CD14-positive monocyte (primary cell): ENCODE data around the gene LY6G5B. TPM values are rescaled to one million over a fixed set of nuclear protein-coding genes. Genes with fewer than 3 reads are reported as not detected.

Experiments used
- DNase-seq, 3 donors: peaks; one replicate each; pipeline ENCODE4 v3.0.0-alpha.2; 2011 to 2022
- H2AFZ ChIP-seq: 2 replicates; pipeline ENCODE4 v1.6.0; 2012; ENCODE audit warnings: mild to moderate bottlenecking, low read depth, low read length, inconsistent platforms; ENCODE audit not compliant: insufficient read depth, poor library complexity, severe bottlenecking
- H3K27ac ChIP-seq, 2 donors: 1 replicate in 1 of 2; 2 replicates in 1 of 2; pipeline ENCODE4 v1.5.1; 2012 to 2013; ENCODE audit warnings: low read length in 2 of 2, control low read depth in 1 of 2, inconsistent platforms in 1 of 2, low read depth in 1 of 2, mild to moderate bottlenecking in 1 of 2
- H3K27me3 ChIP-seq, 2 donors: one replicate each; pipeline versions ENCODE4 v1.6.0 to v1.6.1; 2011 to 2013; ENCODE audit warnings: low read length in 2 of 2; ENCODE audit not compliant: control insufficient read depth in 2 of 2, insufficient read depth in 2 of 2
- H3K36me3 ChIP-seq, 2 donors: replicated peaks in 1 of 2; 1 replicate in 1 of 2; 2 replicates in 1 of 2; pipeline versions ENCODE4 v1.5.1 to v1.6.1; 2012 to 2013; ENCODE audit warnings: low read length in 2 of 2, control low read depth in 1 of 2, inconsistent platforms in 1 of 2, mild to moderate bottlenecking in 1 of 2; ENCODE audit not compliant: insufficient read depth in 2 of 2, control insufficient read depth in 1 of 2
- H3K4me1 ChIP-seq, 2 donors: 1 replicate in 1 of 2; 2 replicates in 1 of 2; pipeline versions ENCODE4 v1.5.1 to v1.6.1; 2012 to 2013; ENCODE audit warnings: low read length in 2 of 2, control low read depth in 1 of 2, inconsistent platforms in 1 of 2, mild to moderate bottlenecking in 1 of 2, moderate library complexity in 1 of 2; ENCODE audit not compliant: insufficient read depth in 2 of 2, control insufficient read depth in 1 of 2
- H3K4me2 ChIP-seq: replicated peaks from 2 replicates; pipeline ENCODE3; 2012; ENCODE audit warnings: low read length, moderate library complexity, mild to moderate bottlenecking; ENCODE audit not compliant: poor library complexity, severe bottlenecking; ENCODE audit errors: extremely low read depth
- H3K4me3 ChIP-seq, 3 experiments: fragments of 200-600 bp in 1 of 3; sonication (generic) in 1 of 3; replicated peaks in 1 of 3; 1 replicate in 2 of 3; 2 replicates in 1 of 3; pipeline ENCODE4 v1.5.1; 2011 to 2013; ENCODE audit warnings: low read length in 3 of 3, mild to moderate bottlenecking in 3 of 3, control low read depth in 2 of 3, low read depth in 2 of 3, inconsistent platforms in 1 of 3, moderate library complexity in 1 of 3
- H3K79me2 ChIP-seq: 2 replicates; pipeline ENCODE4 v1.6.0; 2012; ENCODE audit warnings: mild to moderate bottlenecking, control low read depth, inconsistent platforms, low read length, moderate library complexity; ENCODE audit not compliant: insufficient read depth
- H3K9ac ChIP-seq: 2 replicates; pipeline ENCODE4 v1.6.0; 2017; ENCODE audit warnings: low read length, mild to moderate bottlenecking; ENCODE audit not compliant: insufficient read depth, poor library complexity, severe bottlenecking
- H3K9me3 ChIP-seq, 2 donors: replicated peaks in 1 of 2; 1 replicate in 1 of 2; 2 replicates in 1 of 2; pipeline versions ENCODE4 v1.5.1 to v1.6.1; 2012 to 2013; ENCODE audit warnings: low read length in 2 of 2, control low read depth in 1 of 2; ENCODE audit not compliant: control insufficient read depth in 1 of 2, insufficient read depth in 1 of 2
- H4K20me1 ChIP-seq: 2 replicates; pipeline ENCODE4 v1.6.0; 2012; ENCODE audit warnings: mild to moderate bottlenecking, low read length, control low read depth, moderate library complexity; ENCODE audit not compliant: insufficient read depth
- H3K27ac Mint-ChIP-seq, 7 donors: one replicate each; pipeline ENCODE4 v1.8.0; 2020; ENCODE audit warnings: mild to moderate bottlenecking in 7 of 7, mixed read lengths in 7 of 7, moderate library complexity in 6 of 7, inconsistent platforms in 2 of 7
- H3K27me3 Mint-ChIP-seq, 3 donors: one replicate each; pipeline ENCODE4 v1.8.0; 2021 to 2022; ENCODE audit warnings: low read depth in 3 of 3, mild to moderate bottlenecking in 3 of 3, mixed read lengths in 3 of 3, moderate library complexity in 3 of 3, inconsistent platforms in 1 of 3
- H3K36me3 Mint-ChIP-seq, 2 donors: one replicate each; pipeline ENCODE4 v1.8.0; 2020; ENCODE audit warnings: mixed read lengths in 2 of 2, inconsistent platforms in 1 of 2, mild to moderate bottlenecking in 1 of 2
- H3K4me1 Mint-ChIP-seq: one replicate; pipeline ENCODE4 v1.8.0; 2020; ENCODE audit warnings: mild to moderate bottlenecking, mixed read lengths
- H3K4me3 Mint-ChIP-seq, 2 donors: one replicate each; pipeline ENCODE4 v1.8.0; 2020; ENCODE audit warnings: mild to moderate bottlenecking in 2 of 2, mixed read lengths in 2 of 2, moderate library complexity in 1 of 2
- H3K9me3 Mint-ChIP-seq, 7 donors: one replicate each; pipeline ENCODE4 v1.8.0; 2020 to 2022; ENCODE audit warnings: mixed read lengths in 7 of 7, mild to moderate bottlenecking in 6 of 7, moderate library complexity in 6 of 7, inconsistent platforms in 2 of 7
- CTCF ChIP-seq: fragments of 200-600 bp; IDR thresholded peaks from one replicate; pipeline ENCODE4 v1.8.0; 2022; ENCODE audit warnings: antibody characterized with exemption, mild to moderate bottlenecking
- WGBS: methylation state at CpG from one replicate; pipeline ENCODE4 v1.1.5; 2013; ENCODE audit warnings: missing lambda C conversion rate; ENCODE audit not compliant: insufficient coverage; 5-methylcytosine and 5-hydroxymethylcytosine counted together
- intact Hi-C, 2 donors: fragments of 100-400 bp; cut with micrococcal nuclease; formaldehyde crosslinking; loops; one replicate each; pipeline versions ENCODE4 v1.15.0 to v1.15.1; 2023
- polyA plus RNA-seq, 3 donors: library from polyadenylated mRNA; depleted of rRNA in 1 of 3; unstranded in 2 of 3; stranded (reverse) in 1 of 3; fragments of 300-500 nt in 2 of 3; fragments of >200 nt in 1 of 3; fragmentation: Illumina TruSeq in 2 of 3; gene quantifications; 1 replicate in 2 of 3; 2 replicates in 1 of 3; pipeline ENCODE4 v1.2.3, GENCODE V29; 2012 to 2021

The LY6G5B gene
- polyA plus RNA-seq, 3 donors = 0.17 to 55.1 TPM; not detected in 1

DNA sequence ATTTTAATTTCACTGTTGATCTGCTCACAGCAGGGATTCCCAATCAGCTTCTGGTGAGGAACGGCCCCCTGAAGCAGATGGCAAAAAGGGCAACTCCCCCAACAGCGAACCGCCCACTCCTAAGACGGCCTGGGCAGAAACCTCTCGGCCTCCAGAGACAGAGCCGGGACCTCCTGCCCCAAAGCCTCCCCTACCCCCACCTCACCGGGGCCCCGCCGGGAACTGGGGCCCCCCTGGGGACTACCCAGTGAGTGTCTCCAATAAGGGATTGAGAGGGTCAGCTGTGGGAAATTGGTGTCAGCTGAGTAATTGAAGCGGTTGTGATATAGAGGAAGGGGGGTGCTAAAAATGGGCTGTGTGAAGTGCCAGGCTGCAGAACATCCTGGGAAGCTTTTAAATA, 42.8 kb upstream of the LY6G5B start:
- H3K4me3 Mint-ChIP-seq = no peak overlapping the region
- Histone ChIP-seq H3K27ac (peak overlapping the region in 1 of 2 donors; percentile 20), H3K9ac (no peak overlapping the region), H3K4me2 (no peak overlapping the region), H3K27me3 (no peaks in the 10 kb centered on the region), H2AFZ (no peak overlapping the region), H3K79me2 (peaks cover 74% of the 10 kb centered on the region), H3K9me3 (no peaks in the 10 kb centered on the region), H3K36me3 (peaks cover 82 to 90% of the 10 kb centered on the region in 2 donors), H3K4me1 (peaks cover 12 to 13% of the 10 kb centered on the region in 2 donors), H4K20me1 (peaks cover 64% of the 10 kb centered on the region), H3K4me3 (no peak overlapping the region)
- WGBS = 100% methylated on average over 2 of the region's 10 CpGs
- peaks cover 12% of the 10 kb centered on the region for H3K4me1 Mint-ChIP-seq
- H3K27me3 Mint-ChIP-seq = peaks cover 0 to 3% (median 1%) of the 10 kb centered on the region in 3 donors
- TF ChIP-seq CTCF = no peak
- no peaks in the 10 kb centered on the region for H3K9me3 Mint-ChIP-seq
- no peak for DNase-seq
- H3K27ac Mint-ChIP-seq = peak overlapping the region in 3 of 7 donors; percentile 66 to 80 (median 66)
- intact Hi-C loops = no loop called here
- peaks cover 83 to 89% of the 10 kb centered on the region in 2 donors for H3K36me3 Mint-ChIP-seq

DNA sequence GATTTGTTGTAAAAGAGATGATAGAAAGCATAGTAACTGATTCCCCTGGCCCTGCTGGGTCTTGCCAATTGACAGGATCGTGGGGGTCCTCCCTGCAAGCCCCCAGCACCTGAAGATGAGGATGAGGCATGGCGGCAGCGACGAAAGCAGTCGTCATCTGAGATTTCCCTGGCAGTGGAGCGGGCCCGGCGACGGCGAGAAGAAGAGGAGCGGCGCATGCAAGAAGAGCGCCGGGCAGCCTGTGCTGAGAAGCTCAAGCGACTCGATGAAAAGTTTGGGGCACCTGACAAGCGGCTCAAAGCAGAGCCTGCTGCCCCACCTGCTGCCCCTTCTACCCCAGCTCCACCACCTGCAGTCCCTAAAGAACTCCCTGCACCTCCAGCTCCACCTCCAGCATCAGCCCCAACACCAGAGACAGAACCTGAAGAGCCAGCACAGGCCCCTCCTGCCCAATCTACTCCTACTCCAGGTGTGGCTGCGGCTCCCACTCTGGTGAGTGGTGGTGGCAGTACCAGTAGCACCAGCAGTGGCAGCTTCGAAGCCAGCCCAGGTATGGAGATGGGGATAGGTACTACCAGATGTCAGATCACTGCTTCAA, 42.0 kb upstream of the LY6G5B start:
- Mint-ChIP-seq H3K9me3 (no peaks in the 10 kb centered on the region), H3K4me1 (peaks cover 4% of the 10 kb centered on the region), H3K27ac (peak overlapping the region in 2 of 7 donors; percentile 66 to 81), H3K36me3 (peaks cover 91 to 98% of the 10 kb centered on the region in 2 donors), H3K27me3 (peaks cover 0 to 3% (median 0%) of the 10 kb centered on the region in 3 donors), H3K4me3 (no peak overlapping the region)
- peaks cover 4 to 5% of the 10 kb centered on the region in 2 donors for H3K4me1 ChIP-seq
- H3K27ac ChIP-seq = peak overlapping the region in 1 of 2 donors; percentile 20
- H3K4me3 ChIP-seq = no peak overlapping the region
- H4K20me1 ChIP-seq = peaks cover 73% of the 10 kb centered on the region
- H3K27me3 ChIP-seq = no peaks in the 10 kb centered on the region
- intact Hi-C loops = no loop called here
- no peak for DNase-seq
- 98% methylated on average over 14 of the region's 19 CpGs for WGBS
- H3K9me3 ChIP-seq = no peaks in the 10 kb centered on the region
- H2AFZ ChIP-seq = no peak overlapping the region
- H3K79me2 ChIP-seq = peaks cover 73% of the 10 kb centered on the region
- no peak for TF ChIP-seq CTCF
- H3K36me3 ChIP-seq = peaks cover 90 to 98% of the 10 kb centered on the region in 2 donors
- no peak overlapping the region for H3K9ac ChIP-seq
- no peak overlapping the region for H3K4me2 ChIP-seq
